ENCODE measurements around the gene IER5L. TPM values are rescaled to one million over a fixed set of nuclear protein-coding genes. Genes with fewer than 3 reads are reported as not detected.
A peak's percentile ranks its signal among the peaks of the same experiment; 100 is the strongest.

Gene IER5L
- total RNA-seq, 4 donors from 2014 or later: 5.0 to 24.2 (median 12.9) TPM

- peak overlapping the region; percentile 47 to 60 (median 58) for H3K4me3 ChIP-seq
- DNase-seq (ENCODE audit: extremely low spot score): no peak
- peak overlapping the region; percentile 93 to 99 (median 98) for H3K27ac ChIP-seq (replicated peaks in 1 of 4)
- H3K27me3 ChIP-seq: no peaks in the 10 kb centered on the region
- peaks cover 0 to 22% (median 17%) of the 10 kb centered on the region in 4 donors for H3K36me3 ChIP-seq
- intact Hi-C loops (cut with DNase I): no loop called here
- H3K4me1 ChIP-seq: peaks cover 92 to 98% (median 98%) of the 10 kb centered on the region in 4 donors
- no peaks in the 10 kb centered on the region for H3K9me3 ChIP-seq
- TF ChIP-seq, protein P1, sequence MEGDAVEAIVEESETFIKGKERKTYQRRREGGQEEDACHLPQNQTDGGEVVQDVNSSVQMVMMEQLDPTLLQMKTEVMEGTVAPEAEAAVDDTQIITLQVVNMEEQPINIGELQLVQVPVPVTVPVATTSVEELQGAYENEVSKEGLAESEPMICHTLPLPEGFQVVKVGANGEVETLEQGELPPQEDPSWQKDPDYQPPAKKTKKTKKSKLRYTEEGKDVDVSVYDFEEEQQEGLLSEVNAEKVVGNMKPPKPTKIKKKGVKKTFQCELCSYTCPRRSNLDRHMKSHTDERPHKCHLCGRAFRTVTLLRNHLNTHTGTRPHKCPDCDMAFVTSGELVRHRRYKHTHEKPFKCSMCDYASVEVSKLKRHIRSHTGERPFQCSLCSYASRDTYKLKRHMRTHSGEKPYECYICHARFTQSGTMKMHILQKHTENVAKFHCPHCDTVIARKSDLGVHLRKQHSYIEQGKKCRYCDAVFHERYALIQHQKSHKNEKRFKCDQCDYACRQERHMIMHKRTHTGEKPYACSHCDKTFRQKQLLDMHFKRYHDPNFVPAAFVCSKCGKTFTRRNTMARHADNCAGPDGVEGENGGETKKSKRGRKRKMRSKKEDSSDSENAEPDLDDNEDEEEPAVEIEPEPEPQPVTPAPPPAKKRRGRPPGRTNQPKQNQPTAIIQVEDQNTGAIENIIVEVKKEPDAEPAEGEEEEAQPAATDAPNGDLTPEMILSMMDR (IDR thresholded peaks at IDR 0.05): no peak
- no peak for TF ChIP-seq EP300 (IDR thresholded peaks at IDR 0.05)
- TF ChIP-seq POLR2A (IDR thresholded peaks at IDR 0.05; ENCODE audit: low read depth): no peak
- no peak for TF ChIP-seq POLR2AphosphoS5 (IDR thresholded peaks at IDR 0.05)
- WGBS: 43% methylated on average over 9 of the region's 15 CpGs
Observed at GRCh38 chr9:129142138-129142935, 35.7 kb downstream of the IER5L start.

DNA sequence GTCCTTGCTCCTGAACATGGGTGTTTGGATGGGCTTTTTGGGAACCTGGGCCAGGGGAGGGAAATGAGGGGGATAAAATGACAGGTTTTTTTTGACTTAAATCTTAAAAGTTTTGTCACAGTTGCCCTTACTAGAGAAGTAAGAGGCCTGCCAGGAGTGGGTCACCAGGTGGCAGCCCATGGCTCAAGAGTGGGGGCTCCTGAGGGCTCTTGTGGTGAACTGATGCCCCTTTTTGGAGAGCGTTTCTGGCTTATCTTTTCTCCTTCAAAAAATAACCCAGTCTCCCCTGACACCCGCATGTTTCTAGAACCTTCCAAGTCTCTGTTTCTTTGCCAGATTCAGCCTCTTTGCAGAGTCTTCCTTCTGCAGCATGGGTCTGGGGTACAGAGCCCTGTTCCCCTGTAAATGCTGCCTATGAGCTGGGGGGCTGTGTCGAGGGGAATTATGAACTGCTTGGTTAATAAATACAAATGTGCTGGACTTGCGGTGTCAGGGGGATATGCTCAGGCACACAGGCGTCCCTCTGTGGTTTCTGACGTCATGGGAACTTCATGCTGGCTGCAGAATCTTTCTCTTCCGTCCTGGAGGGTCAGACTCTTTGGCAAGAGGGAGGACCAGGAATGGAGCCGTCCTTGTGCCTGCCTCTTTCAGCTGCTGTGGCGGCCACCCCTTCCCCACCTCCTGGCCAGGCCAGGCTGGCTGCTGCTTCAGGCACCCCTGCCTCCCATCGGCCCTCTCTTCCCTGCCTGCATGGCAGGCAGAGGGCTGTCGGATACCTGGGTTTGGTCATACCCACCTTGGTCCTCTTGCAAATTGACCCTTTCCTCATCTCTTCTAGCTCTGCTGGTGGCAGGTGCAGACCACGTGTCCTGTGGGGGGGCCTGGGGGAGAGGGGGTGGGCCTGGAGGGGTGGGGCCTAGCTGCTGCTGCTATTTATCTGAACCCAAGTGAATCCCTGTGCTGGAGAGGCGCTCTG, 36.7 kb downstream of the IER5L start:
- no peaks in the 10 kb centered on the region for H3K9me3 ChIP-seq
- DNase-seq (ENCODE audit: extremely low spot score): no peak
- H3K36me3 ChIP-seq: peaks cover 0 to 30% (median 23%) of the 10 kb centered on the region in 4 donors
- H3K27me3 ChIP-seq: no peaks in the 10 kb centered on the region
- intact Hi-C loops (cut with DNase I): loop anchor here (2.0 kb wide), 2 partner anchors 33 to 343 kb away; no protein-coding TSS in a partner anchor
- peak overlapping the region; percentile 93 to 99 (median 98) for H3K27ac ChIP-seq (replicated peaks in 1 of 4)
- TF ChIP-seq EP300 (IDR thresholded peaks at IDR 0.05) (no peak), POLR2A (IDR thresholded peaks at IDR 0.05; ENCODE audit: low read depth) (no peak), POLR2AphosphoS5 (IDR thresholded peaks at IDR 0.05) (peak in 1 of 2 donors; percentile 63)
- H3K4me1 ChIP-seq: peaks cover 82 to 93% (median 92%) of the 10 kb centered on the region in 4 donors
- 10% methylated on average over 13 of the region's 13 CpGs for WGBS
- peak overlapping the region; percentile 47 to 60 (median 58) for H3K4me3 ChIP-seq

DNA sequence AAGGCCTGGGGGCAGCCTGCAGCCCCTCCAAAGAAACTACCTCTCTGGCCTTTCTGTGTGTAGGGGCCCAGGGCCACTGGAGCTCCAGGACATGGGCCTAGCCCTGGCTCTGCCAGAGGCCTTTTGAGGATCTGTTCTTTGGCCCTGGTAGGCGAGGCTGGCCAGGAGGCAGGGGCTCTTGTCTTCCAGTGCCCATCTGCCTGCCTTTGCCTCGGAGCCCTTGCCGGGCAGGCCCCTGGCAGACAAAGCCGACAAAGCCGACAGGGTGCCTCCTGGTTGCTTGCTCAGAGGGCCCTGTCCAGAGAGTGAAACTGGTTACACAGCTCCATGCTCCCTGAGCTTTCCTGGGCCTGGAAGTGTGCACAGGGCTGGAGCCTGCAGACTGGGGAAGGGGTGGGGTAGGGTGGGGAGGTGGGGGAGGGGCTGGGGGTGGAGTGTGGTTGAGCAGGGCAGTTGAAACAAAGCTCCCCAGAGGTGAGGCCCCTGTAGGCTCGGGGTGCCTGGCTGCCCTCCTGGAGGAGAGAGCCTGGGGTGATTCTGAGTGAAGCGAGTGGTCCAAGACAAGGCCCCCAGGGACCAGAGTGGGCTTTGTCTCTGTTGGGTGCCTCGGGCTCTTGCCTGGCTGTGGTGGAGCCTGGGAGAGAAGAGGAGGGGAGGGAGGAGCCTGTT, 37.5 kb downstream of the IER5L start:
- H3K4me1 ChIP-seq: peaks cover 74 to 85% (median 84%) of the 10 kb centered on the region in 4 donors
- DNase-seq (ENCODE audit: extremely low spot score): no peak
- peak overlapping the region; percentile 47 to 60 (median 58) for H3K4me3 ChIP-seq
- TF ChIP-seq POLR2A (IDR thresholded peaks at IDR 0.05; ENCODE audit: low read depth) (no peak), EP300 (IDR thresholded peaks at IDR 0.05) (no peak), POLR2AphosphoS5 (IDR thresholded peaks at IDR 0.05) (no peak)
- TF ChIP-seq, protein P1 (IDR thresholded peaks at IDR 0.05): no peak
- peak overlapping the region; percentile 93 to 99 (median 98) for H3K27ac ChIP-seq (replicated peaks in 1 of 4)
- peaks cover under 1 to 36% (median 31%) of the 10 kb centered on the region in 4 donors for H3K36me3 ChIP-seq
- H3K9me3 ChIP-seq: no peaks in the 10 kb centered on the region
- intact Hi-C loops (cut with DNase I): loop anchor here (2.0 kb wide), 2 partner anchors 34 to 344 kb away; no protein-coding TSS in a partner anchor
- no peaks in the 10 kb centered on the region for H3K27me3 ChIP-seq
- WGBS: 23% methylated on average over 4 of the region's 8 CpGs

DNA sequence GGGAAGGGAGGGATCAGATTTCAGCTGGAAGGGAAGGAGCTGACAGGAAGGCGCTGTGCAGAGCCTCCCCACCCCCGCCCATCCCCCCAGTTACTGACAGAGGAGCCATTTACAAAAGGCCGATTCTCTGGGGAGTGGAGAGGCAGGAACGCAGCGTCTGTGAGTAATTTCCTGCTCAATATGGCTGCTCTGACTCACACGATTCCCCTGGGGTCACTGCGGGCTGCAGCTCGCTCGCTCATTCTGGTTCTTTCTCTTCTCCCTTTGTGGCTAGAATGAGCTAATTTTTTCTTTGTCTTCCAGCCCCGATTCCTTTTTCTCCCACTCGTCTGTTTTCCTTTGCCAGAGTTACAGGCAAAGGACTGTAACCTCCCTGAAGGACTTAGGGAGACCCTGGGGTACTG, 38.1 kb downstream of the IER5L start:
- under 1% methylated on average over 11 of the region's 11 CpGs for WGBS
- Histone ChIP-seq H3K9me3 (no peaks in the 10 kb centered on the region), H3K27me3 (no peaks in the 10 kb centered on the region), H3K4me1 (peaks cover 68 to 80% (median 78%) of the 10 kb centered on the region in 4 donors), H3K36me3 (peaks cover 6 to 41% (median 36%) of the 10 kb centered on the region in 4 donors), H3K27ac (replicated peaks in 1 of 4) (peak overlapping the region; percentile 93 to 99 (median 98)), H3K4me3 (peak overlapping the region; percentile 47 to 60 (median 58))
- intact Hi-C loops (cut with DNase I): loop anchor here (1.0 to 2.0 kb wide), 3 partner anchors 35 to 470 kb away; no protein-coding TSS in a partner anchor
- TF ChIP-seq EP300 (IDR thresholded peaks at IDR 0.05): peak; percentile 78
- peak in 1 of 2 donors; percentile 94 for TF ChIP-seq POLR2AphosphoS5 (IDR thresholded peaks at IDR 0.05)
- TF ChIP-seq, protein P1 (IDR thresholded peaks at IDR 0.05): no peak
- TF ChIP-seq POLR2A (IDR thresholded peaks at IDR 0.05; ENCODE audit: low read depth): no peak
- DNase-seq (ENCODE audit: extremely low spot score): peak; percentile 99

Measured in esophagus muscularis mucosa (tissue), 4 donors.